ENCODE measurements around the gene SMARCA1. TPM values are rescaled to one million over a fixed set of nuclear protein-coding genes. Genes with fewer than 3 reads are reported as not detected.

SMARCA1 gene
- total and polyA plus RNA-seq, 2 of the 13 experiments (the other 11 are each of a cell fraction or from before 2014, with no cell fraction given) = 97.7 to 145 TPM

GRCh38 chrX:129497146-129497843 lies 26.0 kb downstream of the SMARCA1 start (continued):
- TF ChIP-seq, protein P1, sequence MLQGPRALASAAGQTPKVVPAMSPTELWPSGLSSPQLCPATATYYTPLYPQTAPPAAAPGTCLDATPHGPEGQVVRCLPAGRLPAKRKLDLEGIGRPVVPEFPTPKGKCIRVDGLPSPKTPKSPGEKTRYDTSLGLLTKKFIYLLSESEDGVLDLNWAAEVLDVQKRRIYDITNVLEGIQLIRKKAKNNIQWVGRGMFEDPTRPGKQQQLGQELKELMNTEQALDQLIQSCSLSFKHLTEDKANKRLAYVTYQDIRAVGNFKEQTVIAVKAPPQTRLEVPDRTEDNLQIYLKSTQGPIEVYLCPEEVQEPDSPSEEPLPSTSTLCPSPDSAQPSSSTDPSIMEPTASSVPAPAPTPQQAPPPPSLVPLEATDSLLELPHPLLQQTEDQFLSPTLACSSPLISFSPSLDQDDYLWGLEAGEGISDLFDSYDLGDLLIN (CRISPR knock-in tag; IDR thresholded peaks at IDR 0.05; ENCODE audit: borderline replicate concordance) = no peak
- no peak for TF ChIP-seq ZNF672 (CRISPR knock-in tag; IDR thresholded peaks at IDR 0.05)

GRCh38 chrX:129496625-129497024 lies 26.7 kb downstream of the SMARCA1 start:
- in situ Hi-C loops (cut with HindIII; ENCODE audit: extremely low pct_ligation_motif_present, low pct_unique_long_range_greater_than_20kb) = no loop called here
- H3K27ac ChIP-seq (ENCODE audit: extremely low read length, insufficient read depth, low read length) = no peak overlapping the region
- no peak overlapping the region for H3K9ac ChIP-seq (ENCODE audit: insufficient read depth, low read depth, low read length)
- no peaks in the 10 kb centered on the region for H3K27me3 ChIP-seq (ENCODE audit: control insufficient read depth in 1 of 2, insufficient read depth in 2 of 2, low read length in 2 of 2)
- DNase-seq (ENCODE audit: low spot score) = no peak
- no peak overlapping the region for H3K4me2 ChIP-seq (ENCODE audit: low read depth, low read length)
- H2AFZ ChIP-seq (ENCODE audit: low read length) = no peak overlapping the region
- ATAC-seq = no peak
- CTCF ChIA-PET (ENCODE audit: low intra/inter-chr PET ratio, low total read pairs) = no interaction called here
- no TSS peak for BruUV-seq (replicated peaks)
- no peak for FAIRE-seq
- no peaks in the 10 kb centered on the region for H3K4me1 ChIP-seq (ENCODE audit: insufficient read depth, low read length)
- peaks cover 9 to 44% of the 10 kb centered on the region in 2 experiments; a peak in 4 of 5 replicates for H3K36me3 ChIP-seq (replicated peaks in 1 of 2; ENCODE audit: control insufficient read depth in 1 of 2, insufficient read depth in 2 of 2, low read length in 2 of 2)
- intact Hi-C loops (cut with micrococcal nuclease; ENCODE audit: unreplicated experiment) = loop anchor here (10.0 kb wide), 1 partner anchor 48 kb away; the partner anchor contains the start of gene OCRL
- H4K20me1 ChIP-seq (ENCODE audit: insufficient read depth, low read length) = peaks cover 3% of the 10 kb centered on the region; the same call in 1 of the 2 replicates
- no peak overlapping the region for H3K4me3 ChIP-seq (replicated peaks in 1 of 3; ENCODE audit: insufficient read depth in 1 of 3, low read depth in 2 of 3, low read length in 3 of 3)
- no peaks in the 10 kb centered on the region for H3K79me2 ChIP-seq (ENCODE audit: insufficient read depth, low read length)
- no peaks in the 10 kb centered on the region for H3K9me3 ChIP-seq (ENCODE audit: low read length)
- POLR2A ChIA-PET = no interaction called here
- 97% methylated on average over 6 of the region's 6 CpGs for WGBS (ENCODE audit: low lambda C conversion rate)
- TF ChIP-seq POLR2AphosphoS2 (IDR thresholded peaks at IDR 0.05; ENCODE audit: low read depth, low read length) (no peak), SNAPC5 (CRISPR knock-in tag; IDR thresholded peaks at IDR 0.05; ENCODE audit: borderline replicate concordance) (no peak), ZSCAN9 (CRISPR knock-in tag; IDR thresholded peaks at IDR 0.05; ENCODE audit: borderline replicate concordance) (no peak), PHB2 (IDR thresholded peaks at IDR 0.05; ENCODE audit: partially characterized antibody) (no peak), AGO2 (optimal IDR thresholded peaks at IDR 0.05; ENCODE audit: low read depth, low read length) (no peak), THAP11 (CRISPR knock-in tag; IDR thresholded peaks at IDR 0.05) (no peak)
- TF ChIP-seq, protein P2, sequence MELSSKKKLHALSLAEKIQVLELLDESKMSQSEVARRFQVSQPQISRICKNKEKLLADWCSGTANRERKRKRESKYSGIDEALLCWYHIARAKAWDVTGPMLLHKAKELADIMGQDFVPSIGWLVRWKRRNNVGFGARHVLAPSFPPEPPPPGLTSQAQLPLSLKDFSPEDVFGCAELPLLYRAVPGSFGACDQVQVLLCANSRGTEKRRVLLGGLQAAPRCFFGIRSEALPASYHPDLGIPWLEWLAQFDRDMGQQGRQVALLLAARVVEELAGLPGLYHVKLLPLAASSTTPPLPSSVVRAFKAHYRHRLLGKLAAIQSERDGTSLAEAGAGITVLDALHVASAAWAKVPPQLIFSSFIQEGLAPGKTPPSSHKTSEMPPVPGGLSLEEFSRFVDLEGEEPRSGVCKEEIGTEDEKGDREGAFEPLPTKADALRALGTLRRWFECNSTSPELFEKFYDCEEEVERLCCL (CRISPR knock-in tag; IDR thresholded peaks at IDR 0.05; ENCODE audit: borderline replicate concordance) = no peak
- TF ChIP-seq, protein P3, sequence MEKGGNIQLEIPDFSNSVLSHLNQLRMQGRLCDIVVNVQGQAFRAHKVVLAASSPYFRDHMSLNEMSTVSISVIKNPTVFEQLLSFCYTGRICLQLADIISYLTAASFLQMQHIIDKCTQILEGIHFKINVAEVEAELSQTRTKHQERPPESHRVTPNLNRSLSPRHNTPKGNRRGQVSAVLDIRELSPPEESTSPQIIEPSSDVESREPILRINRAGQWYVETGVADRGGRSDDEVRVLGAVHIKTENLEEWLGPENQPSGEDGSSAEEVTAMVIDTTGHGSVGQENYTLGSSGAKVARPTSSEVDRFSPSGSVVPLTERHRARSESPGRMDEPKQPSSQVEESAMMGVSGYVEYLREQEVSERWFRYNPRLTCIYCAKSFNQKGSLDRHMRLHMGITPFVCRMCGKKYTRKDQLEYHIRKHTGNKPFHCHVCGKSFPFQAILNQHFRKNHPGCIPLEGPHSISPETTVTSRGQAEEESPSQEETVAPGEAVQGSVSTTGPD (CRISPR knock-in tag; IDR thresholded peaks at IDR 0.05) = no peak
- TF ChIP-seq, protein P4, sequence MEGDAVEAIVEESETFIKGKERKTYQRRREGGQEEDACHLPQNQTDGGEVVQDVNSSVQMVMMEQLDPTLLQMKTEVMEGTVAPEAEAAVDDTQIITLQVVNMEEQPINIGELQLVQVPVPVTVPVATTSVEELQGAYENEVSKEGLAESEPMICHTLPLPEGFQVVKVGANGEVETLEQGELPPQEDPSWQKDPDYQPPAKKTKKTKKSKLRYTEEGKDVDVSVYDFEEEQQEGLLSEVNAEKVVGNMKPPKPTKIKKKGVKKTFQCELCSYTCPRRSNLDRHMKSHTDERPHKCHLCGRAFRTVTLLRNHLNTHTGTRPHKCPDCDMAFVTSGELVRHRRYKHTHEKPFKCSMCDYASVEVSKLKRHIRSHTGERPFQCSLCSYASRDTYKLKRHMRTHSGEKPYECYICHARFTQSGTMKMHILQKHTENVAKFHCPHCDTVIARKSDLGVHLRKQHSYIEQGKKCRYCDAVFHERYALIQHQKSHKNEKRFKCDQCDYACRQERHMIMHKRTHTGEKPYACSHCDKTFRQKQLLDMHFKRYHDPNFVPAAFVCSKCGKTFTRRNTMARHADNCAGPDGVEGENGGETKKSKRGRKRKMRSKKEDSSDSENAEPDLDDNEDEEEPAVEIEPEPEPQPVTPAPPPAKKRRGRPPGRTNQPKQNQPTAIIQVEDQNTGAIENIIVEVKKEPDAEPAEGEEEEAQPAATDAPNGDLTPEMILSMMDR (CRISPR knock-in tag; IDR thresholded peaks at IDR 0.05) = no peak
- TF ChIP-seq, protein P5, sequence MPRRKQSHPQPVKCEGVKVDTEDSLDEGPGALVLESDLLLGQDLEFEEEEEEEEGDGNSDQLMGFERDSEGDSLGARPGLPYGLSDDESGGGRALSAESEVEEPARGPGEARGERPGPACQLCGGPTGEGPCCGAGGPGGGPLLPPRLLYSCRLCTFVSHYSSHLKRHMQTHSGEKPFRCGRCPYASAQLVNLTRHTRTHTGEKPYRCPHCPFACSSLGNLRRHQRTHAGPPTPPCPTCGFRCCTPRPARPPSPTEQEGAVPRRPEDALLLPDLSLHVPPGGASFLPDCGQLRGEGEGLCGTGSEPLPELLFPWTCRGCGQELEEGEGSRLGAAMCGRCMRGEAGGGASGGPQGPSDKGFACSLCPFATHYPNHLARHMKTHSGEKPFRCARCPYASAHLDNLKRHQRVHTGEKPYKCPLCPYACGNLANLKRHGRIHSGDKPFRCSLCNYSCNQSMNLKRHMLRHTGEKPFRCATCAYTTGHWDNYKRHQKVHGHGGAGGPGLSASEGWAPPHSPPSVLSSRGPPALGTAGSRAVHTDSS (CRISPR knock-in tag; conservative IDR thresholded peaks at IDR 0.05) = no peak
